Activated CD4-positive, alpha-beta T cell treated with anti-CD3 and anti-CD28 coated beads for 4 hours (primary cell): ENCODE results near the gene GLB1L2.
A peak's percentile ranks its signal among the peaks of the same experiment; 100 is the strongest.
"Not testable (repeated sequence)": the region's sequence is repeated elsewhere in the genome, so short reads cannot be mapped to it uniquely, and the experiment has no call there.

Source experiments
- DNase-seq, 2 donors: peaks; one replicate each; pipeline ENCODE4 v3.0.0-alpha.2; 2020

The GLB1L2 gene, protein sequence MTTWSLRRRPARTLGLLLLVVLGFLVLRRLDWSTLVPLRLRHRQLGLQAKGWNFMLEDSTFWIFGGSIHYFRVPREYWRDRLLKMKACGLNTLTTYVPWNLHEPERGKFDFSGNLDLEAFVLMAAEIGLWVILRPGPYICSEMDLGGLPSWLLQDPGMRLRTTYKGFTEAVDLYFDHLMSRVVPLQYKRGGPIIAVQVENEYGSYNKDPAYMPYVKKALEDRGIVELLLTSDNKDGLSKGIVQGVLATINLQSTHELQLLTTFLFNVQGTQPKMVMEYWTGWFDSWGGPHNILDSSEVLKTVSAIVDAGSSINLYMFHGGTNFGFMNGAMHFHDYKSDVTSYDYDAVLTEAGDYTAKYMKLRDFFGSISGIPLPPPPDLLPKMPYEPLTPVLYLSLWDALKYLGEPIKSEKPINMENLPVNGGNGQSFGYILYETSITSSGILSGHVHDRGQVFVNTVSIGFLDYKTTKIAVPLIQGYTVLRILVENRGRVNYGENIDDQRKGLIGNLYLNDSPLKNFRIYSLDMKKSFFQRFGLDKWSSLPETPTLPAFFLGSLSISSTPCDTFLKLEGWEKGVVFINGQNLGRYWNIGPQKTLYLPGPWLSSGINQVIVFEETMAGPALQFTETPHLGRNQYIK

DNA sequence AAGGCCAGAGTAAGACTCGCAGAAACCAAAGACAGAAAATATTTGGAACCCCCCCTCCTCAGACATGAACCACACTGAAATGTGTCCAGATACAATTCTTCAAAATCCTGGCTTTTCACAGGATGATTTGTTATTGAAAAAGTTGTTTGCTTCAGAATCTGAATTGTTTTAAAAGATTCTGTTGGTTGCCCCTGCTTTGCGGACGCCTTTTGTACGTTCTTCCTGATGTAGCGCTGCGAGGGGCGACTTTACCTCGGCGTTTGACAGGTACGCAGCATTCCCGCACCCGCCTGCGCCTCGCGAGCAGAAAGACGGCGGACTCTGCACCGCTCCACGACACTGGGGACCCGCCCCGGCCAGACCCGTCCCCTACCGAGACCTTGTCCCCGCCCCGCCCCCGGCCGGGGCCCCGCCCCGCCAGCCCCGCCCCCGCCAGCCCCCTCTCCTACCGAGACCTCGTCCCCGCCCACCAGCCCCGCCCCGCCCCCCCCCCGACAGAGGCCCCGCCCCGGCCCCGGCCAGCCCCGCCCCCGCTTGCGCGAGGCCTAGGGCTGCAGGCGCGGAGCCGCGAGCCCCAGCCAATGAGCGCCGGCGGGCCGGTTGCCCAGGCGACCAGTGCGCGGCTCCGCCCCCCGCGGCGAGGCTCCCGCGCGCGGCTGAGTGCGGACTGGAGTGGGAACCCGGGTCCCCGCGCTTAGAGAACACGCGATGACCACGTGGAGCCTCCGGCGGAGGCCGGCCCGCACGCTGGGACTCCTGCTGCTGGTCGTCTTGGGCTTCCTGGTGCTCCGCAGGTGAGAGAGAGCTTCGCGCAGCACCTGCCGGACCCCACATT lies at the start of gene GLB1L2:
TSS of gene GLB1L2 (plus strand) at position 635 of the 835 bp plus-strand sequence. CDS start at position 709, 74 bp downstream.
- DNase-seq = peak; percentile 75 to 80

DNA sequence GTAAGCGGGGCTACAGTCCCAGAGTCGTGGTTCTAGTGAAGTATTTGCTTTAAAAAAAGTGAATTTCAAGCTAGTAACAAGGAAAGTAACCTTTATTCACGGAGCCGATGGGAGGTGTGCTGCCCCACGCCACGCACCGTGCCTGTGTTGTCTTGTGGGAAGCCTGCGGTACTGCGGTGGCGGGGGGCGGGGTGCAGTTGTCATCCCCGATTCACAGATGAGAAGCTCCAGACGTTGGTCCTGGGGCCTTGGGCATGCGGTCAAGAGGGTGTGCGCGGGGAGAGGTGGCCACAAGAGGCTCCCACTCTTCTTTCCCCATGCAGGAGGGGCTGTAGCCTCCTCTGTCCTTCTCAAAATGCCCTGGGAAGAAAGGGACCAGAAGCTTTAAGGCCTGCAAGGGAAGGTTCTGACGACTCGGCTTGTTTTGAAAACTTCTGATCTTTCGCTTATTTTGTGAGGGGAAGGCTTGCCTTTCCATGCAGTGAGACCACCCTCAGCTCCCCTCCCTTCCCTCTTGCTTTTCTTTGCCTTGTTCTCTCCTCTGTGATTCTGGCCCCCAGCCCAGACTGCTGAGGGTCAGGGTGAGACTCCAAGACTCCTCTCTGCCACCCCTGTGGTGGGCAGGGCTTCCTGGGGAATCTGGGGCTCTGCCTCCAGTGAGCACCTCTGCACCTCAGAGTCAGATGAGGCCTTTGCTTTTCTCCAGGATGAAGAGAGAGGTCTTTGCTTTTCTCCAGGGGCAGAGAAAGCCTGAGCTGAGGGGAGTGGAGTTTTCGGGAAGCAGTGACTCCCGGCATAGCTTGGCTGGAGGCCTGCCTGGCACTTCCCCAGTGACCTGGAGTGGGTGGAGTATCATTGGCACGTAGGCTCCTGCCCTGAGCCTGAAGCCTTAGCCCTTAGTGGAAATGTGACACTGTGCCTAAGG lies 49.4 kb upstream of the GLB1L2 start:
- DNase-seq = no peak

GRCh38 chr11:134283461-134284230 lies 48.1 kb upstream of the GLB1L2 start:
- no peak for DNase-seq

GRCh38 chr11:134284349-134284748 lies 47.4 kb upstream of the GLB1L2 start:
- DNase-seq = not testable (repeated sequence)

GRCh38 chr11:134287561-134287960 lies 44.2 kb upstream of the GLB1L2 start:
- DNase-seq = no peak

GRCh38 chr11:134288486-134288885 lies 43.3 kb upstream of the GLB1L2 start:
- DNase-seq = no peak

GRCh38 chr11:134289167-134289566 lies 42.6 kb upstream of the GLB1L2 start:
- DNase-seq = no peak

DNA sequence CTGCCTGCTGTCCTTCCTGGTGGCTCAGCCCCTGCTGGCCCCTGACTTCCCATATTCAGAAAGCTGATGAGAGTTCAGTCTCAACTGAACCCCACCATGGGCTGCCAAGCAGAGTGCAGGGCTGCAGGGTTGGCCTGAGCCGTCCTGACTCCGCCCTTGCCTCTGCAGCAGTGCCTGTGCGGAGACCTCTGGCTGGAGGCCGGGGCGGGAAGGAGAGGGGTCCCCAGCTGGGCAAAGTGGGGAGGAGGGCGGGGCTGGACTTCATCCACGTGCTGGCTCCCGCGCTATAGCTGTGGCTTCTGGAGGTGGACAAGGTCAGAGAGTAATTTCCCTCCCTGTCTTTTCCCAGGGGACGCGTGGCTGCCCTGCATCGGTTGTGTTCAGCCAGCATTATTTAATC lies 42.0 kb upstream of the GLB1L2 start:
- DNase-seq = no peak

DNA sequence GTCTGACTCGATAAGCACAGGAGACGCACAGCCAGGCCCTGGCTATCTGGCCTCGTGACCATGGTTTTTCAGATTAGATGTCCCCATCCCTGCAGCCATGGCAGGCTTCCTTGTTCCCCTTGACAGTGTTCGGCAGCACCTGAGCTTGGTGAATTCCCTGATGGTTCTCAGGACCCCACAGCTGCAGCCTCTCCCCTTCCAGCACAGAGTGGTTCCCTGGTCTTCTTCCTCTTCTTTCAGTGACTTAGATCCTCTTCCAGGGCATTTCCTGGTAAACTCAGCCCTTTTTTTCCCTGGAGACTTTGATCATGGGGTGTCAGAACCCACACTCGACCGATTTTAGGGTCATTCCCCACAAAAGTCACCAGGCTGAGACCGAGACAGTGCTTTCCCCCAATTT lies 41.1 kb upstream of the GLB1L2 start:
- no peak for DNase-seq

GRCh38 chr11:134291196-134291595 lies 40.6 kb upstream of the GLB1L2 start:
- no peak for DNase-seq

GRCh38 chr11:134292661-134293060 lies 39.1 kb upstream of the GLB1L2 start:
- no peak for DNase-seq

DNA sequence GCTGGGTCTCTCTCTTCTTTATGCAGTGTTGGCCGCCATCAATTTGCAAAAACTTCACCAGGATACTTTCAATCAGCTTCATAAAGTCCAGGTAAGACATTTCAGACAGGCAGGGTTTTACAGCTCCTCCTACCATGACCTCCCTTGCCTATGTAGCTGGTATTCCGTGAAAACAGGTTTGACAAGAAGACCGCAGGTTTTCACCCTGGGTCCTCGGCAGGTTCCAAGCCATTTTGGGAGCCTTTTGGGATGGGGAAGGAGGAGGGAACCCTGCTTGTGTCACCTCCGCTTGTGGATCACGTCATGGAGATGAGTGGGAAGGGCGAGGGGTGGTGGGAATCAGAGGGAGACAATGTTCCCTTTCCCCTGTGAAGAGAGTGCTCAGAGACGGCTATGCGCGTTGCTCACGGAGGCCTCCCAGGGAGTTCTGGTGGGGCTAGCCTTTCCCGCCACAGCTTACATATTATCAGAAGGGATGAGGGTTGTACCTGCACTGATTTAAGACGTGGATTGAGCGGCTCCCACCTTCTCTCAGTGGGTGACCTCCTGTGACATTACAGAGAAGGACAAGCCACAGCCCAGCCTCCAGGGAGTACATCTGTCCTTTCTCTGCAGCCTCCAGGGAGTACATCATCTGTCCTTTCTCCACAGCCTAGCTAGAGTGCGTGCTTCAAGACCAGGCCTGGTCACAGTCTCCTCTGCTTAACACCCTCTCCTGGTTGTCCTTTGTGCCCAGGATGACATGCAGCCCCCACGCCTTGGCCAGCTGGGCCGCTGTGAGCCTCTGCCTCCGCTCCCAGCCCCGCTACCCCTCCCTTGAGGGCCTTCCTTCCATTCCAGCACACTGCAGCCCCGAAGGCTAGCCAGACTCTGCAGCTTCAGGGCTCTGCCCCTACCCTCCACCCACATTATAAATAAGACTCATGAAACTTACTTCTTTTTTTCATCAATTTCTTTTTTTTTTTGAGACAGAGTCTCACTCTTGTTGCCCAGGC lies 38.4 kb upstream of the GLB1L2 start:
- no peak for DNase-seq

GRCh38 chr11:134294664-134295063 lies 37.1 kb upstream of the GLB1L2 start:
- DNase-seq = no peak

DNA sequence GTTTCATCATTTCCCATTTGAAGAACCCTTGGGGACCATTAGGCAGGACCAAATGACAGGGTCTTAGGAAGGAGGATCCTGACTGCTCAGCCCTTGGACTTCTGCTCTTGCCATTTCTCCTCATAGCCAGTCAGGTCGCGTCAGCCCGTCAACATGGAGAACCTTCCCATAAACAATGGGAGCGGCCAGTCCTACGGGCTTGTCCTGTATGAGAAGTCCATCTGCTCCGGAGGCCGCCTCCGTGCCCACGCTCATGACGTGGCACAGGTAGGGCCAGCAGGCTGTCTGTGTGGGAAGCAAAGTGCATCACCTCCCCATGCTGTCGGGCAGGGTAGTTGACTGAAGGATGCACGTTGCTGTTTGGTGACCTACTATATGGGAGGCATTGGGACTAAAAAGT lies 19.6 kb upstream of the GLB1L2 start:
- DNase-seq = no peak

DNA sequence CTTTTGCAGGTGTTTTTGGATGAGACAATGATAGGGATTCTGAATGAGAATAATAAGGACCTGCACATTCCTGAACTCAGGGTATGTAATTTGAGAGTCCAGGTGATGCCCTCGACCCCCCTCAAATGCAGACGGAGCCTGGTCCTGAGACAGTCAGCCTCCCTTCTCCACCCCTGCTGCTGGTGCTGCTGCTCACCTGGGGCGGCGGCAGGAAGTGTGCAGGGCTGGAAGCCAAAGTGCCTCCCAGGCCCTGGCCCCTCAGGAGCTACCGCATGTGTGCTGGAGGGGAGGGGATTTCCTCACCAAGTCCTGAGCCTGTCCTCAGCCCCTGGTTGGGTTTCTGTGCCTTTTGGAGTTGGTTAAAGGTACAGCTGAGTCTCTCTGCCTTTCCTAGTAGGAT lies 19.0 kb upstream of the GLB1L2 start:
- no peak for DNase-seq

GRCh38 chr11:134313379-134313778 lies 18.4 kb upstream of the GLB1L2 start:
- no peak for DNase-seq

GRCh38 chr11:134313821-134314607 lies 17.8 kb upstream of the GLB1L2 start:
- no peak for DNase-seq

GRCh38 chr11:134317103-134317502 lies 14.7 kb upstream of the GLB1L2 start:
- no peak for DNase-seq

GRCh38 chr11:134321373-134321772 lies 10.4 kb upstream of the GLB1L2 start:
- DNase-seq = not testable (repeated sequence)
